ENCODE measurements around the gene FBXW11.

- TF ChIP-seq EZH2 (IDR thresholded peaks at IDR 0.05; ENCODE audit: low read depth, low read length, severe bottlenecking) (no peak), CTCF (IDR thresholded peaks at IDR 0.05; ENCODE audit: control extremely low read depth in 1 of 3, insufficient read depth in 1 of 3, low read depth in 1 of 3, low read length in 3 of 3) (no peak), POLR2A (IDR thresholded peaks at IDR 0.05; ENCODE audit: control extremely low read depth in 1 of 2, low read depth in 2 of 2, low read length in 2 of 2) (no peak), RAD21 (IDR thresholded peaks at IDR 0.05 in 1 of 2, conservative IDR thresholded peaks at IDR 0.05 in 1 of 2; ENCODE audit: low read depth in 2 of 2, low read length in 2 of 2) (no peak), MAX (IDR thresholded peaks at IDR 0.05) (no peak), BCL11A (IDR thresholded peaks at IDR 0.05; ENCODE audit: low read depth in 2 of 2, low read length in 2 of 2) (no peak), KDM1A (IDR thresholded peaks at IDR 0.05; ENCODE audit: borderline replicate concordance, low read length) (no peak), SIX5 (IDR thresholded peaks at IDR 0.05; ENCODE audit: low read depth, low read length) (no peak)
Observed at GRCh38 chr5:171969288-171969880, 37.1 kb downstream of the FBXW11 start.

Measured in H1 (cell line).